ENCODE results near the gene LYRM7. TPM values are rescaled to one million over a fixed set of nuclear protein-coding genes. Genes with fewer than 3 reads are reported as not detected.

The LYRM7 gene
- total RNA-seq, 2 donors from 2014 or later = 6.3 to 7.6 TPM

DNA sequence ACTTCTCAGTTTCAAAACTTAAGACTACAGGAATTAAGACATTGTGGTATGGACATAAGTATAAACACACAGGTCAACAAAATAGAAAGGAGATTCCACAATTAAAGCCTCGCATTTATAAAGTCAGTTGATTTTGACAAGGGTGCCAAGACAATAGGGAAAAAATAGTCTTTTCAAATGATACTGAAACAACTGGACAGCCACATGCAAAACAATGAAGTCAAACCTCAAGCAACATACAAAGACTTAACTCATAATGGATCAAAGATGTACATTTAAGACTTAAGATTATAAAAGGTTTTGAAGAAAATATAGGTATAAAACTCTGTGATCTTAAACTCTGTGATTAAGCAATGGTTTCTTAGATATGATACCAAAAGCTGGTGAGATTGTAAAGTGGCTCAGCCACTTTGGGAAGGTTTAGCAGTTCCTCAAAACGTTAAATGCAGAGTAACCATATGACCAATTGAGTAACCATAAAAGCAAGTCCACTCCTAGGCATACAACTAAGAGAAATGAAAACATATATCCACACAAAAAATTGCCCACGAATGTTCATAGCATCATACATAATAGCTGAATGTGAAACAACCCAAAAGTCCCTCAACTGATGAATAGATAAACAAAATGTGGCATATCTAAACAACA lies 27.6 kb upstream of the LYRM7 start:
- intact Hi-C loops (cut with DNase I) = no loop called here
- H3K36me3 ChIP-seq = no peaks in the 10 kb centered on the region
- DNase-seq (ENCODE audit: low spot score) = no peak
- no peaks in the 10 kb centered on the region for H3K27me3 ChIP-seq (replicated peaks; ENCODE audit: insufficient read depth)
- no peaks in the 10 kb centered on the region for H3K9me3 ChIP-seq
- TF ChIP-seq POLR2AphosphoS5 (IDR thresholded peaks at IDR 0.05) = no peak
- TF ChIP-seq POLR2A (IDR thresholded peaks at IDR 0.05) = no peak
- no peak for TF ChIP-seq CTCF (IDR thresholded peaks at IDR 0.05)
- WGBS = 55% methylated on average over 3 of the region's 3 CpGs
- H3K4me1 ChIP-seq (replicated peaks) = no peaks in the 10 kb centered on the region
- no peak overlapping the region for H3K27ac ChIP-seq
- no peak overlapping the region for H3K4me3 ChIP-seq

DNA sequence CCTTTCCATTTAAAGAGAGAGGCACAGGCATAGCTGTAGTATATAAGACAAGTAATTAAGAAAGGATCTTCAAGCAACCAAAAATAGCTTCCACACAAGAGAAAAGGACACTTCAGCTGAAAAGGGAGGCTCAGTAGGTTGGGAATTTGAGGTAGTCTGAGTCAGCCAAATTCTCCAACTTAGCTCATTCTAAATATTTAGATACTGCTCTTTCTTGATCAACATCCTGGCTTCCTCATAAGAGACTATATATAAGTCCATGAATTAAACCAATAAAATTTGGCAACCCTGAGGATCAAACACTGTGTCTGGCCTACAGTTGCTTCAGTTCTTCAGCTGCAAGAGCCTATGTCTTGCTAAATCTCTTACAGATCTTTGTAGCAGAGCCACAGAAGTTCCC lies 23.5 kb upstream of the LYRM7 start:
- H3K27ac ChIP-seq = no peak overlapping the region

DNA sequence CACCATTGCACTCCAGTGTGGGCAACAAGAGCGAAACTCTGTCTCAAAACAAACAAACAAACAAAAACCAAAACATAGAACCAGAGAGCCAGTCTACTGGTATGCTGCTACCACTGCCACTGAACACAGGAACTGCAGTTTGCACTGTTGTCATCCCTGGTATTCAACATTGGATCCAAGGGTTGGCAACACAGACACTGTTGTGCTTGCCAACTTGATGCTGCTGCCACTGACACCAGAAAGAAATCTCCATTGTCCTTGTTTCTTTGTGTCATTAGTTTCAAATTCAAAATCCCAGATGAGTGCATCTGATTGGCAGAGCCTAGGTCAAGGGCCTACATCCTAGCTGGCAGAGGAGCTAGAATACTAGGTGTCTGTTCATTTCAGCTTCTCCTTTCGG lies 21.9 kb upstream of the LYRM7 start:
- Histone ChIP-seq H3K4me1 (replicated peaks) (no peaks in the 10 kb centered on the region), H3K27ac (no peak overlapping the region), H3K9me3 (no peaks in the 10 kb centered on the region), H3K27me3 (replicated peaks; ENCODE audit: insufficient read depth) (no peaks in the 10 kb centered on the region), H3K36me3 (no peaks in the 10 kb centered on the region), H3K4me3 (no peak overlapping the region)
- TF ChIP-seq POLR2A (IDR thresholded peaks at IDR 0.05) (no peak), CTCF (IDR thresholded peaks at IDR 0.05) (no peak), POLR2AphosphoS5 (IDR thresholded peaks at IDR 0.05) (no peak)
- DNase-seq (ENCODE audit: low spot score) = no peak
- intact Hi-C loops (cut with DNase I) = no loop called here
- 95% methylated on average over 2 of the region's 2 CpGs for WGBS

More for the DNA sequence above, 23.5 kb upstream of the LYRM7 start:
- no peak for TF ChIP-seq POLR2A (IDR thresholded peaks at IDR 0.05)
- TF ChIP-seq POLR2AphosphoS5 (IDR thresholded peaks at IDR 0.05) = no peak
- TF ChIP-seq CTCF (IDR thresholded peaks at IDR 0.05) = no peak
- Histone ChIP-seq H3K4me1 (replicated peaks) (no peaks in the 10 kb centered on the region), H3K9me3 (no peaks in the 10 kb centered on the region), H3K27me3 (replicated peaks; ENCODE audit: insufficient read depth) (no peaks in the 10 kb centered on the region), H3K36me3 (no peaks in the 10 kb centered on the region), H3K4me3 (no peak overlapping the region)
- intact Hi-C loops (cut with DNase I) = no loop called here
- no peak for DNase-seq (ENCODE audit: low spot score)

DNA sequence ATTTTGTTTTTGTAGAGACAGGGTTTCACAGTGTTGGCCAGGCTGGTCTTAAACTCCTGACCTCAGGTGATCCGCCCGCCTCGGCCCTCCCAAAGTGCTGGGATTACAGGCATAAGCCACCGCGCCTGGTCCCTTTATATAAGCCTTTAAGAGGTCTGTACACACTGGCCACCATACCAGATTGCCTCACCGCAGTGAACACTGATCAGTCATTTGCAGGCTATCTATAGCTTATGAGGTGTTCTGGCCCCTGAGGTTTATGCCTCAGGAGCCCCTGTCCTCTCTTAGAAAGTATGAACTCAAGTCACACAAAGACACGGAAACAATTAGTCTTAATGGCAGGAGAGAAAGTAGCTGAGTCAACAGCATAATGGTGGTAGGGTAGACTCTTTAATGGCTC lies 20.3 kb upstream of the LYRM7 start:
- Histone ChIP-seq H3K4me1 (replicated peaks) (no peaks in the 10 kb centered on the region), H3K4me3 (no peak overlapping the region), H3K27ac (no peak overlapping the region), H3K27me3 (replicated peaks; ENCODE audit: insufficient read depth) (no peaks in the 10 kb centered on the region), H3K9me3 (no peaks in the 10 kb centered on the region), H3K36me3 (no peaks in the 10 kb centered on the region)
- no peak for DNase-seq (ENCODE audit: low spot score)
- TF ChIP-seq CTCF (IDR thresholded peaks at IDR 0.05) (no peak), POLR2AphosphoS5 (IDR thresholded peaks at IDR 0.05) (no peak), POLR2A (IDR thresholded peaks at IDR 0.05) (no peak)
- 92% methylated on average over 7 of the region's 7 CpGs for WGBS
- intact Hi-C loops (cut with DNase I) = no loop called here

DNA sequence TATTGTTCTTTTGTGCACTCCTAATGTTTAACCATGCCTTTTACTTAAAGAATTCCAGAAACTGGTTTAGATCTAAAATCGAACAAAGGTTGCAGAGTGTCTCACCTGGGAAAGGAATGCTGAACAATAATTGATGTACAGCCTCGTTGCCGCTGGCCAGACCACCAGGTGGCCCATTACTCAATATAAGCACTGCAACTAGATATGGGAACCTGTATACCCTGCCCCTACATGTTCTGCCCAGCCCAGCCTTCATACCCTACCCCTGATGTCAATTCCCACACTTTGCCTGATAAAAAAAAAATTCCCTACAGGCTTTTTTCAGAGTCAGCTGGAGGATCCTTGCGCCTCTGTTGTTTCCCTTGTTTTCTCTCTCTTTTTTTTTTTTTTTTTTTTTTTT lies 19.5 kb upstream of the LYRM7 start:
- intact Hi-C loops (cut with DNase I) = no loop called here
- no peak overlapping the region for H3K4me3 ChIP-seq
- no peaks in the 10 kb centered on the region for H3K4me1 ChIP-seq (replicated peaks)
- WGBS = 71% methylated on average over 4 of the region's 4 CpGs
- no peaks in the 10 kb centered on the region for H3K27me3 ChIP-seq (replicated peaks; ENCODE audit: insufficient read depth)
- no peak for DNase-seq (ENCODE audit: low spot score)
- H3K36me3 ChIP-seq = no peaks in the 10 kb centered on the region
- H3K9me3 ChIP-seq = no peaks in the 10 kb centered on the region
- TF ChIP-seq POLR2A (IDR thresholded peaks at IDR 0.05) = no peak
- no peak for TF ChIP-seq CTCF (IDR thresholded peaks at IDR 0.05)
- TF ChIP-seq POLR2AphosphoS5 (IDR thresholded peaks at IDR 0.05) = no peak
- no peak overlapping the region for H3K27ac ChIP-seq

Measured in prostate gland (tissue), 2 donors.